AG10803 (cell line): ENCODE measurements around the gene RTN4RL1.

Experiments
- DNase-seq: peaks from one replicate; pipeline ENCODE4 v3.0.0; 2010; ENCODE audit warnings: low read depth
- H3K4me3 ChIP-seq: 2 replicates; pipeline ENCODE4 v1.5.1; 2011; ENCODE audit warnings: mild to moderate bottlenecking, low read length, control low read depth
- TF ChIP-seq, protein P1 (sequence below): conservative IDR thresholded peaks from 2 replicates; pipeline ENCODE4 v1.5.1; 2011; ENCODE audit warnings: mild to moderate bottlenecking, low read length, control low read depth, inconsistent platforms

Gene RTN4RL1

DNA sequence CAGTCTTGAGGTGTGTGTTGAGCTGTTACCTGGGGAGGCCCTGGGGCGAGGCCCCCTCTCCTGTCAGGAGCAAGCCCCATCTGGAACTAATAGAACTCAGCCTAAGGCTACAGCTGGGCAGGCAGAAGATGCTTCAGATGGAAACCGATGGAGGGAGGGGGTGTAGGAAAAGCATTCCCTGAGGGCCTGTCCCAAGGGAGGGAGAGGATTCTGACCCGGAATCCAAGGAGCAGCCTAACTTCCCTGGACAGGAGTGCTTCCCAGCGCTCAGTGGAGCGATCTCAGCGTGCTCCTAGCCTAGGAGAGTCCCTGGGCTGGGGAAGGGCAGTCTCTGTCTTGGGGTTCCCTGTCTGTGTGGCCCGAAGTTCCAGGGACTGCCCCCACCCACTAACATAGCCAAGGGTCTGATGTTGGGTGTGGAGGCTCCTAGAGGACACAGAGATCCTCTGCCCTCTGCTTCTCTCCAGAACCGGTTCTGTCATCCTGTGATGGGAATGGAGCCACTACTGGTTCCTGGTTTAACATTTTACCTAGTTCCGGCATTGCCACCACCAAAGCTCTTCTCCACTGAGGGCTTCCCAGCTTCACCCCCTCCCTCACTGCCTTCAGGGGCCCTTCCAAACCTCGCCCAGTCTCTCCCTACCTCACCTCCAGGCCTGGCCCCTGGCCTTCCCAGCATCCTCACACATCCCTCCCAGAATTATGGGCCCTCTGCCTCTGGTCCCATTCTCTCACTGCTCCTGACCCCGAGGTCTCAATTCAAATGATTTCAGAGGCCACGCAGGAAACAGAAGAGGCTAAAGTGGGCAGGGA, 58.7 kb downstream of the RTN4RL1 start:
- TF ChIP-seq, protein P1, sequence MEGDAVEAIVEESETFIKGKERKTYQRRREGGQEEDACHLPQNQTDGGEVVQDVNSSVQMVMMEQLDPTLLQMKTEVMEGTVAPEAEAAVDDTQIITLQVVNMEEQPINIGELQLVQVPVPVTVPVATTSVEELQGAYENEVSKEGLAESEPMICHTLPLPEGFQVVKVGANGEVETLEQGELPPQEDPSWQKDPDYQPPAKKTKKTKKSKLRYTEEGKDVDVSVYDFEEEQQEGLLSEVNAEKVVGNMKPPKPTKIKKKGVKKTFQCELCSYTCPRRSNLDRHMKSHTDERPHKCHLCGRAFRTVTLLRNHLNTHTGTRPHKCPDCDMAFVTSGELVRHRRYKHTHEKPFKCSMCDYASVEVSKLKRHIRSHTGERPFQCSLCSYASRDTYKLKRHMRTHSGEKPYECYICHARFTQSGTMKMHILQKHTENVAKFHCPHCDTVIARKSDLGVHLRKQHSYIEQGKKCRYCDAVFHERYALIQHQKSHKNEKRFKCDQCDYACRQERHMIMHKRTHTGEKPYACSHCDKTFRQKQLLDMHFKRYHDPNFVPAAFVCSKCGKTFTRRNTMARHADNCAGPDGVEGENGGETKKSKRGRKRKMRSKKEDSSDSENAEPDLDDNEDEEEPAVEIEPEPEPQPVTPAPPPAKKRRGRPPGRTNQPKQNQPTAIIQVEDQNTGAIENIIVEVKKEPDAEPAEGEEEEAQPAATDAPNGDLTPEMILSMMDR: no peak
- peak; percentile 15 for DNase-seq
- H3K4me3 ChIP-seq: no peak overlapping the region

DNA sequence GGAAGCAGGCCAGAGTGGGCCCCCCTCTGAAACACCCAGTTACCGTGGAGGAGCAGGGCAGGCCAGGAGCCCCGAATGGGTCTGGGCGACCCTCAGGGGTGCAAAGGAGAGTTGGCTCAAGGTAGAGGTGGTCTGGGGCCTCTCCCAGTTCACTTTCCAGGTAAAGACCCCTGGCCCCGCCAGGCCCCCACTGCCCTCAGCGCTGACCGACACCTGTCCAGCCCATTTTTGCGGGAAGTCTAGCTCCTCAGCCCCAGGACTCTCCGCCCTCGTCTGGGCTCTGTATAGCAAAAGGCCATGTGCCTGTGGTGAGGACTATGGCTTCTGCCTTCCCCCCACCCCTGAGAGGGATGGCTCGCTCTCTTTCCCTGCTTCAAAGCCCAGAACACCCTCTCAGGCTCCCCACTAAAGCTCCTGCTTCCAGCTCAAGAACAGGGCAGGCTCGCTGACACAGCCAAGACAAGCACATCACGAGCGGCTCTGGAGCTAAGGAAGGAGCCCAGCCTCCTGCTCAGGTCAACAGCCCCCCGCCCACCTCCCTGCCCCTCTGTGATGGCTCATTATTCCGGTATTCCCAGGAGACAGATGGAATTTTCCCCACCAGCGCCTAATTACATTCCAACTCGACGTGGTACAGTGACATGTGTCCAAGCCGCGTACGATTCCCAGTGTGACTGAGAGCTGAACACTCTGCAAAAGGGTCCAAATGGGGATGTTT, 59.4 kb downstream of the RTN4RL1 start:
- TF ChIP-seq, protein P1: no peak
- DNase-seq: peak; percentile 14
- no peak overlapping the region for H3K4me3 ChIP-seq

DNA sequence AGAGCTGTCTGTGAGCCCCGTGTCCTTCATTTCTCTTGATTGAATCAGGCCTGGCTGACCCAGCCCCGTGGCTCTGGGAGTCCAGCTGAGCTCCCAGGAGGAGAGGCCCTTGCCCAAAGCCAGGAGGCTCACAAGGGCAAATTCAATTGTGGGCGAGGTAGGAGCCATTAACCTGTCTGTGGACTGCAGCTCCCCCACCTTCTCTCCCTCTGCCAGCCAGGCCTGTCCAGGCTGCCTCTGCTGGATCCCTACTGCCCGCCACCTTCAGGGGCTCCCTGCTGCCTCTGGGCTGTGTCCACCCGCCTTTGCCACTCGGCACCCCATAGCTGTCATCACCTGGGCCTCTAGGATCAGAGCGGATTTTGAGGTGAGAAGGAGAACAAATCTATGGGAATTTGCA, 61.9 kb downstream of the RTN4RL1 start:
- DNase-seq: no peak
- TF ChIP-seq, protein P1: no peak
- no peak overlapping the region for H3K4me3 ChIP-seq

DNA sequence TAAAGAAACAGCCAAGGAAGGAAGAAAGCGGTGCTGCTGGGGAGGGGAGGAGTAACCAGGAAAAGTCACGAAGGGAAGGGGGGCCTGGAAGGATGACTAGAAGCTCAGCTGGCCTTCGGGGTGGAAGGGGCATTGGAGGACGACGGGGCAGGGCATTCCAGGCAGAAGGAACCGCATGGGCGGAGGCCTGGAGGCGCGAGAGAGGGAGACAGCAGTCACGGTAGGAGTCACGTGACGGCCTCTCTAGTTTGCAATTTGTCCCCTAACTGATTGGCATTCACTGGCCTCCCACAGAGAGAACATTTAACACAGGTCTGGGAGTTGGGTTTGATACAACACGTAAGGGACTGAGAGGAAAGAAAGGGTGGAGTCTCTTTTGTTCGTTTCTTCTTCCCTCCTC, 63.9 kb downstream of the RTN4RL1 start:
- TF ChIP-seq, protein P1: no peak
- H3K4me3 ChIP-seq: no peak overlapping the region
- no peak for DNase-seq

DNA sequence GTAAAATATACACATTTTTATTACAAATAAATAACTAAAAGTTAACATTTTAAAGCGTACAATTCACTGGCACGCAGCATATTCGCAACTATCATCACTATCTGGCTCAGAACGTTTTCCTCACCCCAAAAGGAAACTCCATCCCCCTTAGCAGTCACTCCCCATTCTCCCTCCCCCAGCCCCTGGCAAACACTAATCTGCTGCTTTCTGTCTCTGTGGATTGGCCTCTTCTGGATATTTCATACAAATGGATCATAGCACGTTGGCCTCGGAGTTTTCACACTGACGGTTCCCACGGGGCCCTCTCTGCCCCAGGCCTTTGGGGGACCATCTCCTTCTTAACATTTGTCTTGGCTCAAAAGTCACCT, 64.6 kb downstream of the RTN4RL1 start:
- TF ChIP-seq, protein P1: no peak
- no peak overlapping the region for H3K4me3 ChIP-seq
- no peak for DNase-seq

DNA sequence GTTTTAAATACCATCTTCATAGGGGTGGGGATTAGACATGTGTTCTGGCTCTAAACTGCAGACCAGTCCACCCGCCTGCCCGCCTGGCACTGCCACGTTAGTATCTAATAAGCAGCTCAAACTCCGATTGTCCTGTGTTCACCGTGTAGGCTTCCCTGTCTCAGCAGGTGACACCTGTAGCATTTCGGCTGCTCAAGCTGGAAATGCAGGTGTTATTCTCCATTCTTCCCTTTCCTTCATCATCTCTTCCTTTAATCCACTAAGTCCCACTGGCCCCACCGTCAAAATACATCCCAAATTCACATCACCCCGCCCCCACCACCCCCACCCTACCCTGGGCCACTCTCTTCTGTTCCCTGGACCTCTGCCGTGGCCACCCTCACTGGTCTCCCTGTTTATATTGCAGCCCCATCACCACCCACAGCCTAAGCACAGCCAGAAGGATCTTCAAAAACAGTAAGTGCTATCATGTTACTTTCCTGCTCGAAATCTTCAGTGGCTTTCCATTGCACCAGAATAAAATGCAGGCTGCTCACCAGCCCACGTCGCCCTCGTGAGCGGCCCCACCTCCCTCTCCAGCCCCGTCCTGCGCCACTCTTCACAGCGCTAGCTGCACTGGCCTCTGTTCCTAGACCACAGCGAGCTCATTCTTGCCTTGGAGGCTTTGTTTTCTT, 65.1 kb downstream of the RTN4RL1 start:
- no peak overlapping the region for H3K4me3 ChIP-seq
- TF ChIP-seq, protein P1: no peak
- no peak for DNase-seq
